H1 (cell line): ENCODE data around the gene SYT17. TPM values are rescaled to one million over a fixed set of nuclear protein-coding genes. Genes with fewer than 3 reads are reported as not detected.

Experiments
- CTCF ChIA-PET: fragments of 300-600 bp; sonication (Branson Sonifier 250); formaldehyde crosslinking; loops from one replicate; lab custom pipeline; 2021; ENCODE audit not compliant: partially characterized antibody; lab: Charles Lee
- POLR2A ChIA-PET: fragments of 300-600 bp; sonication (Branson Sonifier 250); formaldehyde crosslinking; loops from one replicate; lab custom pipeline; 2021; ENCODE audit warnings: inconsistent platforms; ENCODE audit not compliant: partially characterized antibody; lab: Charles Lee
- DNase-seq, 2 experiments: peaks; one replicate each; pipeline versions ENCODE4 v3.0.0 to v3.0.0-alpha.2; 2010 to 2022; ENCODE audit warnings: low spot score in 2 of 2, low read depth in 1 of 2, mixed read lengths in 1 of 2
- FAIRE-seq: peaks from 2 replicates; lab custom pipeline; 2011; peaks lifted over from hg19 to GRCh38; lab: Jason Lieb, UNC
- H2AFZ ChIP-seq: 2 replicates; pipeline ENCODE4 v1.8.1; 2012; ENCODE audit warnings: low read length, inconsistent platforms
- H2AK5ac ChIP-seq: 2 replicates; pipeline ENCODE4 v1.6.1; 2013; ENCODE audit warnings: low read depth, low read length
- H2BK120ac ChIP-seq: replicated peaks from 2 replicates; pipeline ENCODE3; 2013; ENCODE audit warnings: low read depth, low read length, inconsistent platforms
- H2BK12ac ChIP-seq: 2 replicates; pipeline ENCODE4 v1.6.1; 2013; ENCODE audit warnings: low read depth, low read length
- H2BK15ac ChIP-seq: 2 replicates; pipeline ENCODE4 v1.6.1; 2013; ENCODE audit warnings: low read length
- H2BK20ac ChIP-seq: 2 replicates; pipeline ENCODE4 v1.6.1; 2013; ENCODE audit warnings: low read length
- H2BK5ac ChIP-seq: 2 replicates; pipeline ENCODE4 v1.6.1; 2013; ENCODE audit warnings: low read depth, low read length
- H3K14ac ChIP-seq: 2 replicates; pipeline ENCODE4 v1.6.1; 2013; ENCODE audit warnings: inconsistent platforms; ENCODE audit not compliant: insufficient read length
- H3K18ac ChIP-seq: 2 replicates; pipeline ENCODE4 v1.6.1; 2013; ENCODE audit warnings: low read length; ENCODE audit errors: extremely low read depth
- H3K23ac ChIP-seq: 2 replicates; pipeline ENCODE4 v1.6.1; 2013; ENCODE audit warnings: inconsistent platforms; ENCODE audit not compliant: insufficient read length
- H3K23me2 ChIP-seq: 2 replicates; pipeline ENCODE4 v1.6.1; 2013; ENCODE audit warnings: low read depth, low read length
- H3K27ac ChIP-seq: 2 replicates; pipeline ENCODE4 v1.6.1; 2011; ENCODE audit warnings: low read depth, low read length, inconsistent platforms
- H3K27me3 ChIP-seq, 4 experiments: replicated peaks in 1 of 4; 1 replicate in 1 of 4; 2 replicates in 3 of 4; pipeline versions ENCODE4 v1.6.1 to v1.8.1; 2011 to 2013; ENCODE audit warnings: low read length in 3 of 4, mild to moderate bottlenecking in 3 of 4, inconsistent platforms in 2 of 4, mixed read lengths in 2 of 4, moderate library complexity in 1 of 4; ENCODE audit not compliant: control insufficient read depth in 3 of 4, insufficient read depth in 3 of 4; ENCODE audit errors: extremely low read depth in 1 of 4
- H3K36me3 ChIP-seq, 4 experiments: 2 replicates each; pipeline versions ENCODE4 v1.6.1 to v1.8.1; 2011 to 2013; ENCODE audit warnings: mild to moderate bottlenecking in 4 of 4, low read length in 3 of 4, moderate library complexity in 2 of 4, control low read depth in 1 of 4, inconsistent platforms in 1 of 4; ENCODE audit not compliant: insufficient read depth in 4 of 4, control insufficient read depth in 2 of 4
- H3K4ac ChIP-seq: replicated peaks from 2 replicates; pipeline ENCODE3; 2013; ENCODE audit warnings: low read length, low read depth, mixed read lengths, inconsistent platforms; ENCODE audit not compliant: insufficient read length
- H3K4me1 ChIP-seq, 4 experiments: replicated peaks in 1 of 4; 1 replicate in 1 of 4; 2 replicates in 3 of 4; pipeline versions ENCODE4 v1.6.1 to v1.8.1; 2011 to 2013; ENCODE audit warnings: low read length in 3 of 4, inconsistent platforms in 2 of 4, mixed read lengths in 1 of 4; ENCODE audit not compliant: insufficient read depth in 4 of 4, control insufficient read depth in 3 of 4
- H3K4me2 ChIP-seq, 2 experiments: 2 replicates each; pipeline versions ENCODE4 v1.6.1 to v1.8.1; 2011 to 2013; ENCODE audit warnings: low read depth in 2 of 2, low read length in 2 of 2, control low read depth in 1 of 2, inconsistent platforms in 1 of 2, mild to moderate bottlenecking in 1 of 2; ENCODE audit not compliant: insufficient read depth in 1 of 2
- H3K4me3 ChIP-seq, 4 experiments: fragments of 200-600, 300-600 bp in 1 of 4; sonication (generic), shearing (Covaris generic), sonication (Bioruptor Twin) in 1 of 4; 2 replicates each; pipeline versions ENCODE4 v1.5.1 to v1.8.1; 2011 to 2016; ENCODE audit warnings: low read length in 4 of 4, low read depth in 3 of 4, control low read depth in 2 of 4, inconsistent platforms in 2 of 4, mild to moderate bottlenecking in 2 of 4, mixed read lengths in 1 of 4, moderate library complexity in 1 of 4; ENCODE audit not compliant: insufficient read depth in 2 of 4; ENCODE audit errors: extremely low read depth in 1 of 4
- H3K56ac ChIP-seq: replicated peaks from 2 replicates; pipeline ENCODE3; 2013; ENCODE audit warnings: low read depth, mild to moderate bottlenecking, mixed read lengths, low read length, inconsistent platforms; ENCODE audit not compliant: insufficient read length
- H3K79me1 ChIP-seq: 2 replicates; pipeline ENCODE4 v1.6.1; 2013; ENCODE audit warnings: low read depth, low read length, control low read depth
- H3K79me2 ChIP-seq, 2 experiments: 2 replicates each; pipeline versions ENCODE4 v1.6.1 to v1.8.1; 2012 to 2013; ENCODE audit warnings: low read length in 2 of 2, mild to moderate bottlenecking in 2 of 2, inconsistent platforms in 1 of 2; ENCODE audit not compliant: insufficient read depth in 2 of 2, control insufficient read depth in 1 of 2
- H3K9ac ChIP-seq, 4 experiments: replicated peaks in 1 of 4; 1 replicate in 1 of 4; 2 replicates in 3 of 4; pipeline versions ENCODE4 v1.6.1 to v1.8.1; 2011 to 2013; ENCODE audit warnings: low read depth in 3 of 4, low read length in 3 of 4, control low read depth in 2 of 4, mild to moderate bottlenecking in 2 of 4, moderate library complexity in 2 of 4, inconsistent platforms in 1 of 4; ENCODE audit errors: extremely low read depth in 1 of 4
- H3K9me3 ChIP-seq, 2 experiments: 2 replicates each; pipeline versions ENCODE4 v1.6.1 to v1.8.1; 2012 to 2013; ENCODE audit warnings: mild to moderate bottlenecking in 2 of 2, moderate library complexity in 2 of 2, control low read depth in 1 of 2, inconsistent platforms in 1 of 2, low read depth in 1 of 2, low read length in 1 of 2, mixed read lengths in 1 of 2; ENCODE audit not compliant: insufficient read depth in 2 of 2
- H4K20me1 ChIP-seq, 2 experiments: replicated peaks in 1 of 2; 2 replicates each; pipeline versions ENCODE3 to v1.8.1; 2011 to 2013; ENCODE audit warnings: inconsistent platforms in 2 of 2, low read length in 2 of 2, mild to moderate bottlenecking in 1 of 2; ENCODE audit not compliant: insufficient read depth in 2 of 2, control insufficient read depth in 1 of 2
- H4K5ac ChIP-seq: 2 replicates; pipeline ENCODE4 v1.6.1; 2013; ENCODE audit warnings: low read length, low read depth, mixed read lengths, inconsistent platforms; ENCODE audit not compliant: insufficient read length
- H4K8ac ChIP-seq: 2 replicates; pipeline ENCODE4 v1.8.0; 2013; ENCODE audit warnings: mild to moderate bottlenecking, moderate library complexity, low read length, inconsistent platforms; ENCODE audit not compliant: insufficient read depth; ENCODE audit errors: extremely low read depth
- H4K91ac ChIP-seq: replicated peaks from 2 replicates; pipeline ENCODE3; 2013; ENCODE audit warnings: low read length, mixed read lengths, inconsistent platforms; ENCODE audit not compliant: insufficient read length
- ATF3 ChIP-seq: IDR thresholded peaks from 2 replicates; pipeline ENCODE4 v1.6.1; 2011; ENCODE audit warnings: low read depth, mild to moderate bottlenecking, low read length; ENCODE audit not compliant: insufficient read depth
- CREB1 ChIP-seq: IDR thresholded peaks from 2 replicates; pipeline ENCODE4 v1.6.1; 2012; ENCODE audit warnings: inconsistent platforms
- EGR1 ChIP-seq: IDR thresholded peaks from 2 replicates; pipeline ENCODE4 v1.6.1; 2011; ENCODE audit warnings: low read depth, low read length, borderline replicate concordance
- FOSL1 ChIP-seq: IDR thresholded peaks from 2 replicates; pipeline ENCODE4 v1.6.1; 2011; ENCODE audit warnings: mild to moderate bottlenecking, low read depth, low read length, moderate library complexity; ENCODE audit not compliant: insufficient read depth
- JUND ChIP-seq: IDR thresholded peaks from 2 replicates; pipeline ENCODE4 v1.6.1; 2011; ENCODE audit warnings: mild to moderate bottlenecking, improper control_type of control experiment, low read length
- KDM1A ChIP-seq: fragments of 200-600, 300-600 bp; sonication (generic); IDR thresholded peaks from 2 replicates; pipeline ENCODE4 v1.7.1; 2016; ENCODE audit warnings: mild to moderate bottlenecking, low read length, borderline replicate concordance
- MAX ChIP-seq: IDR thresholded peaks from 2 replicates; pipeline ENCODE4 v1.6.1; 2012; ENCODE audit warnings: inconsistent platforms
- SP4 ChIP-seq: IDR thresholded peaks from 2 replicates; pipeline ENCODE4 v1.6.1; 2012; ENCODE audit warnings: low read length, inconsistent platforms
- WGBS, 2 experiments: shearing (Covaris generic) in 1 of 2; methylation state at CpG; one replicate each; pipeline versions ENCODE4 v1.1.6 to v1.1.7; 2013 to 2015; ENCODE audit warnings: low lambda C conversion rate in 2 of 2, mixed read lengths in 2 of 2, inconsistent platforms in 1 of 2, low coverage in 1 of 2, missing lambda C conversion rate in 1 of 2; ENCODE audit not compliant: insufficient replicate concordance in 2 of 2, insufficient coverage in 1 of 2, insufficient read length in 1 of 2; ENCODE audit errors: extremely low coverage in 1 of 2, missing lambda C conversion rate in 1 of 2; 5-methylcytosine and 5-hydroxymethylcytosine counted together
- polyA plus RNA-seq, 7 experiments: library from polyadenylated mRNA; depleted of rRNA in 3 of 7; stranded (reverse) in 5 of 7; unstranded in 2 of 7; fragments of >200 nt in 5 of 7; fragments of 200-250 nt in 2 of 7; gene quantifications; 1 replicate in 5 of 7; 2 replicates in 1 of 7; 4 replicates in 1 of 7; pipeline versions ENCODE4 v1.2.1 to v1.2.3, GENCODE V29; 2011 to 2013; ENCODE audit warnings: missing spikeins in 2 of 7, mixed read lengths in 2 of 7
- total RNA-seq: library from RNA; stranded (reverse); fragmentation: NEBNext Ultra II Directional; extraction: Animal tissue kit (Norgen Biotek cat#: 25700); gene quantifications from 2 replicates; pipeline ENCODE4 v1.2.1, GENCODE V29; 2021

SYT17 gene
- total and polyA plus RNA-seq, 2 of the 8 experiments (the other 6 are each of a cell fraction or from before 2014, with no cell fraction given): 5.8 to 18.1 TPM

- no peak overlapping the region for H2AK5ac ChIP-seq
- no peak overlapping the region for H2AFZ ChIP-seq
- H4K8ac ChIP-seq: no peak overlapping the region; the same call in 1 of the 2 replicates
- no peak overlapping the region for H3K14ac ChIP-seq
- H4K5ac ChIP-seq: no peak overlapping the region
- no peaks in the 10 kb centered on the region for H4K20me1 ChIP-seq
- no peak overlapping the region for H3K27ac ChIP-seq
- no peaks in the 10 kb centered on the region for H3K4me1 ChIP-seq
- H3K23me2 ChIP-seq: no peaks in the 10 kb centered on the region
- H3K4me2 ChIP-seq: no peak overlapping the region
- CTCF ChIA-PET: interaction anchor here (1.1 to 1.4 kb wide), 2 partner anchors 63 to 64 kb away, joined by 3 read pairs; no protein-coding TSS in a partner anchor
- no peak overlapping the region for H3K23ac ChIP-seq
- no peaks in the 10 kb centered on the region for H3K9me3 ChIP-seq
- H3K27me3 ChIP-seq: no peaks in the 10 kb centered on the region
- H3K79me2 ChIP-seq: no peaks in the 10 kb centered on the region
- no peak overlapping the region for H3K56ac ChIP-seq
- POLR2A ChIA-PET: no interaction called here
- no peak overlapping the region for H2BK20ac ChIP-seq
- no peak for FAIRE-seq
- no peaks in the 10 kb centered on the region for H3K36me3 ChIP-seq
- no peak overlapping the region for H3K4ac ChIP-seq
- no peak overlapping the region for H2BK12ac ChIP-seq
- H3K18ac ChIP-seq: no peak overlapping the region
- H3K9ac ChIP-seq: no peak overlapping the region; a peak in 1 of 7 replicates
- WGBS, 2 experiments: 92% methylated on average over 8 of the region's 8 CpGs; no CpG with 5 or more reads in 1 of the 2 experiments
- H2BK5ac ChIP-seq: no peak overlapping the region
- TF ChIP-seq FOSL1: no peak
- TF ChIP-seq CREB1: no peak
- TF ChIP-seq EGR1: no peak
- TF ChIP-seq SP4: no peak
- TF ChIP-seq JUND: no peak
- no peak for TF ChIP-seq KDM1A
- no peak for TF ChIP-seq MAX
- no peak for TF ChIP-seq ATF3
- no peak overlapping the region for H3K4me3 ChIP-seq
- H2BK120ac ChIP-seq: no peak overlapping the region
- no peaks in the 10 kb centered on the region for H3K79me1 ChIP-seq
- H4K91ac ChIP-seq: no peak overlapping the region
- H2BK15ac ChIP-seq: no peak overlapping the region
- DNase-seq: no peak
Measured at GRCh38 chr16:19245326-19245925, 77.4 kb downstream of the SYT17 start.
